GM12891 (cell line): ENCODE results near the gene C12orf50.

Experiments
- POLR2A ChIP-seq: IDR thresholded peaks from 2 replicates; pipeline ENCODE4 v1.6.1; 2011; ENCODE audit warnings: low read depth, low read length, control low read depth
- POLR2AphosphoS5 ChIP-seq: IDR thresholded peaks from 2 replicates; pipeline ENCODE4 v1.6.1; 2011; ENCODE audit warnings: low read depth, low read length, control low read depth

DNA sequence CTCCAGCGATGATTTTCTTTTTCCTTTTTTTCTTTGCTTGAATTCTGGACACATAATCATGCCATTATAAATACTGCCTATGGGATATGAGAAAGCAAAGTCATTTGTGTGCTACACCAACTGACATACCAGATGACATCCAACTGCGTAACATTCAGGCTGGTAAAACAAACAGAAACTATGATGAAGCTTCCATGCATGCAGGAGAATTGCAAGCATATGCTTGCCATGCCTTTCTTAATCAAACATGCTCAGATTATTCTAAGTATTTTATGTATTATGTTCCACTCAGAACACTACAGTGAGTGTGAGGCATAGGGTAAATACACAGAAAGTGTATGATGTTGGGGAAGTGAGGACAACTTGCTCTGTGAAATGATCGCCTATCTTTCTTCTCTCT is 97.4 kb downstream of the C12orf50 start:
- TF ChIP-seq POLR2A, result no peak
- no peak for TF ChIP-seq POLR2AphosphoS5
